Lower lobe of right lung (tissue), 2 donors: ENCODE measurements around the gene TACC2. TPM values are rescaled to one million over a fixed set of nuclear protein-coding genes. Genes with fewer than 3 reads are reported as not detected.

Experiments used
- ATAC-seq, 2 donors: fragments of 200-7000 bp; cut with Tn5 transposase; one replicate each; pipeline ENCODE4 v1.9.1; 2020 to 2022; ENCODE audit warnings: mild to moderate bottlenecking in 2 of 2, moderate library complexity in 2 of 2
- DNase-seq: peaks from one replicate; pipeline ENCODE4 v3.0.0-alpha.2; 2020
- H3K27ac ChIP-seq: fragments of 200-600 bp; one replicate; pipeline ENCODE4 v1.8.0; 2022
- H3K27me3 ChIP-seq: fragments of 200-600 bp; one replicate; pipeline ENCODE4 v1.8.0; 2022; ENCODE audit warnings: low read depth
- H3K36me3 ChIP-seq: fragments of 200-600 bp; one replicate; pipeline ENCODE4 v1.8.0; 2022; ENCODE audit warnings: mild to moderate bottlenecking
- H3K4me1 ChIP-seq: fragments of 200-600 bp; one replicate; pipeline ENCODE4 v1.8.0; 2022
- H3K4me3 ChIP-seq: fragments of 200-600 bp; one replicate; pipeline ENCODE4 v1.8.0; 2022; ENCODE audit warnings: mild to moderate bottlenecking
- H3K9me3 ChIP-seq: fragments of 200-600 bp; one replicate; pipeline ENCODE4 v1.8.0; 2022
- CTCF ChIP-seq: fragments of 200-600 bp; IDR thresholded peaks from one replicate; pipeline ENCODE4 v1.8.0; 2022; ENCODE audit warnings: antibody characterized with exemption, mild to moderate bottlenecking
- intact Hi-C: fragments of 100-400 bp; cut with DNase I; formaldehyde crosslinking; loops from one replicate; pipeline ENCODE4 v1.11.0; 2022
- long read RNA-seq: library from polyadenylated mRNA; unstranded; transcript quantifications from one replicate; pipeline ENCODE4 v2.0.0, GENCODE V29; 2021
- total RNA-seq: library from RNA; stranded (reverse); fragmentation: NEBNext Ultra II Directional; extraction: Animal tissue kit (Norgen Biotek cat#: 25700); gene quantifications from one replicate; pipeline ENCODE4 v1.2.1, GENCODE V29; 2021
- donor health status: DM: no; HTN: yes; CAD: no; lungs with severe emphysema.

The TACC2 gene
- 141 TPM for total RNA-seq
- long read RNA-seq, transcript TACC2-205 (13 exons, 3,281 nt): major isoform, 23 of 138 reads
- long read RNA-seq, transcript TACC2-213 (4 exons, 3,109 nt): minor isoform, 6 of 138 reads
- long read RNA-seq, partial matches to known transcripts: 16 of 138 reads
- long read RNA-seq, other reads (novel, unspliced or antisense): 93 of 138 reads

- H3K27me3 ChIP-seq: no peaks in the 10 kb centered on the region
- peak within 1 kb of the TSS; percentile 32 for H3K4me3 ChIP-seq
- DNase-seq: peak; percentile 60
- no peak for TF ChIP-seq CTCF
- H3K36me3 ChIP-seq: no peaks in the 10 kb centered on the region
- ATAC-seq: peak; percentile 75 to 81
- intact Hi-C loops: no loop called here
- H3K4me1 ChIP-seq: peaks cover 9% of the 10 kb centered on the region
- peak within 1 kb of the TSS; percentile 61 for H3K27ac ChIP-seq
- H3K9me3 ChIP-seq: peaks cover 7% of the 10 kb centered on the region
Measured at GRCh38 chr10:121988361-121989324, at the start of gene TACC2. TACC2 (plus strand) TSS chr10:121989163; CDS start chr10:122021982, 32,819 bp downstream.

- Histone ChIP-seq H3K4me3 (no peak overlapping the region), H3K9me3 (no peaks in the 10 kb centered on the region), H3K27ac (no peak overlapping the region), H3K27me3 (no peaks in the 10 kb centered on the region), H3K36me3 (no peaks in the 10 kb centered on the region), H3K4me1 (no peaks in the 10 kb centered on the region)
- no peak for TF ChIP-seq CTCF
- DNase-seq (no peak), ATAC-seq (no peak)
- intact Hi-C loops: no loop called here
Measured at GRCh38 chr10:121941532-121941931, 47.4 kb upstream of the TACC2 start.

- DNase-seq (no peak), ATAC-seq (peak; percentile 75 to 77)
- H3K4me3 ChIP-seq: no peak overlapping the region
- no peaks in the 10 kb centered on the region for H3K27me3 ChIP-seq
- H3K9me3 ChIP-seq: no peaks in the 10 kb centered on the region
- intact Hi-C loops: no loop called here
- TF ChIP-seq CTCF: no peak
- H3K36me3 ChIP-seq: no peaks in the 10 kb centered on the region
- H3K4me1 ChIP-seq: no peaks in the 10 kb centered on the region
- no peak overlapping the region for H3K27ac ChIP-seq
Measured at GRCh38 chr10:121942749-121943416, 46.1 kb upstream of the TACC2 start.

GRCh38 chr10:121947343-121948330 lies 41.3 kb upstream of the TACC2 start:
- DNase-seq (no peak), ATAC-seq (no peak)
- no peak for TF ChIP-seq CTCF
- Histone ChIP-seq H3K4me1 (no peaks in the 10 kb centered on the region), H3K36me3 (no peaks in the 10 kb centered on the region), H3K27me3 (no peaks in the 10 kb centered on the region), H3K4me3 (no peak overlapping the region), H3K27ac (no peak overlapping the region), H3K9me3 (no peaks in the 10 kb centered on the region)
- intact Hi-C loops: no loop called here
